Endothelial cell of umbilical vein (primary cell): ENCODE measurements around the gene GALNT2. TPM values are rescaled to one million over a fixed set of nuclear protein-coding genes. Genes with fewer than 3 reads are reported as not detected.

Source experiments
- BruUV-seq: library from RNA; stranded (reverse); fragments of 400-500 nt; replicated peaks from 2 replicates; lab custom pipeline; 2021; lab: Mats Ljungman, UMichigan
- CTCF ChIA-PET: fragments of 300-600, 350-600 bp; sonication (Branson Sonifier 250); formaldehyde crosslinking; loops from one replicate; lab custom pipeline; 2021; ENCODE audit warnings: antibody characterized with exemption, inconsistent platforms; lab: Charles Lee
- POLR2A ChIA-PET: fragments of 300-600, 350-600 bp; sonication (Branson Sonifier 250); formaldehyde crosslinking; loops from one replicate; lab custom pipeline; 2021; ENCODE audit warnings: antibody characterized with exemption, inconsistent platforms; lab: Charles Lee
- DNase-seq: peaks from one replicate; pipeline ENCODE4 v3.0.0-alpha.2; 2011; ENCODE audit warnings: low read depth, low spot score
- FAIRE-seq: peaks from 2 replicates; lab custom pipeline; 2011; peaks lifted over from hg19 to GRCh38; lab: Jason Lieb, UNC
- H2AFZ ChIP-seq: 2 replicates; pipeline ENCODE4 v1.6.0; 2012; ENCODE audit warnings: low read depth, low read length, control low read depth, inconsistent platforms
- H3K27ac ChIP-seq: 2 replicates; pipeline ENCODE4 v1.5.1; 2011; ENCODE audit warnings: low read depth, mild to moderate bottlenecking, control low read depth, low read length, moderate library complexity; ENCODE audit not compliant: insufficient read depth
- H3K27me3 ChIP-seq, 2 experiments: 2 replicates each; pipeline versions ENCODE4 v1.6.0 to v1.6.1; 2011; ENCODE audit warnings: low read length in 2 of 2, mixed read lengths in 1 of 2; ENCODE audit not compliant: control insufficient read depth in 2 of 2, insufficient read depth in 2 of 2
- H3K36me3 ChIP-seq, 2 experiments: 2 replicates in 1 of 2; 3 replicates in 1 of 2; pipeline ENCODE4 v1.5.1; 2011; ENCODE audit warnings: low read length in 2 of 2, mild to moderate bottlenecking in 1 of 2, moderate library complexity in 1 of 2; ENCODE audit not compliant: control insufficient read depth in 2 of 2, insufficient read depth in 2 of 2; ENCODE audit errors: extremely low read depth in 1 of 2
- H3K4me1 ChIP-seq: 3 replicates; pipeline ENCODE4 v1.5.1; 2011; ENCODE audit warnings: mild to moderate bottlenecking, low read length; ENCODE audit not compliant: control insufficient read depth, insufficient read depth; ENCODE audit errors: extremely low read depth
- H3K4me2 ChIP-seq: 2 replicates; pipeline ENCODE4 v1.6.1; 2011; ENCODE audit warnings: low read length, control low read depth, mixed read lengths; ENCODE audit not compliant: insufficient read depth
- H3K4me3 ChIP-seq, 3 experiments: fragments of 200-600 bp in 1 of 3; sonication (generic), shearing (Covaris generic) in 1 of 3; replicated peaks in 1 of 3; 2 replicates each; pipeline ENCODE4 v1.5.1; 2011 to 2016; ENCODE audit warnings: control low read depth in 3 of 3, low read length in 3 of 3, mild to moderate bottlenecking in 2 of 3, inconsistent platforms in 1 of 3, low read depth in 1 of 3, moderate library complexity in 1 of 3; ENCODE audit not compliant: insufficient read depth in 1 of 3
- H3K79me2 ChIP-seq: 2 replicates; pipeline ENCODE4 v1.6.0; 2012; ENCODE audit warnings: low read length, inconsistent platforms; ENCODE audit not compliant: control insufficient read depth, insufficient read depth
- H3K9ac ChIP-seq: replicated peaks from 2 replicates; pipeline ENCODE3; 2011; ENCODE audit warnings: low read length, control low read depth; ENCODE audit not compliant: insufficient read depth; ENCODE audit errors: extremely low read depth
- H3K9me1 ChIP-seq: replicated peaks from 3 replicates; pipeline ENCODE4 v1.6.0; 2011; ENCODE audit warnings: mild to moderate bottlenecking, low read length; ENCODE audit not compliant: control insufficient read depth, insufficient read depth; ENCODE audit errors: extremely low read depth
- H3K9me3 ChIP-seq: replicated peaks from 2 replicates; pipeline ENCODE4 v1.5.1; 2012; ENCODE audit warnings: low read length, inconsistent platforms; ENCODE audit not compliant: control insufficient read depth, insufficient read depth
- H4K20me1 ChIP-seq: replicated peaks from 2 replicates; pipeline ENCODE3; 2011; ENCODE audit warnings: mild to moderate bottlenecking, low read length; ENCODE audit not compliant: control insufficient read depth, insufficient read depth; ENCODE audit errors: extremely low read depth
- CTCF ChIP-seq, 2 donors: IDR thresholded peaks; 1 replicate in 1 of 2; 2 replicates in 1 of 2; pipeline ENCODE4 v1.5.1; 2011; ENCODE audit warnings: low read length in 2 of 2, mild to moderate bottlenecking in 2 of 2, moderate library complexity in 2 of 2, control low read depth in 1 of 2, inconsistent platforms in 1 of 2, low read depth in 1 of 2; ENCODE audit not compliant: insufficient read depth in 1 of 2; ENCODE audit errors: extremely low read depth in 1 of 2
- EZH2 ChIP-seq: IDR thresholded peaks from 2 replicates; pipeline ENCODE4 v1.6.1; 2012; ENCODE audit warnings: borderline replicate concordance, low read depth, mild to moderate bottlenecking, moderate library complexity, low read length, inconsistent platforms; ENCODE audit not compliant: severe bottlenecking
- FOS ChIP-seq: IDR thresholded peaks from 2 replicates; pipeline ENCODE4 v1.6.1; 2011; ENCODE audit warnings: mild to moderate bottlenecking, low read length, moderate library complexity, borderline replicate concordance; ENCODE audit not compliant: insufficient read depth
- GATA2 ChIP-seq: IDR thresholded peaks from 2 replicates; pipeline ENCODE4 v1.7.0; 2011; ENCODE audit warnings: low read depth, mild to moderate bottlenecking, moderate library complexity, mixed read lengths, low read length; ENCODE audit not compliant: insufficient read length, insufficient read depth
- JUN ChIP-seq: IDR thresholded peaks from 2 replicates; pipeline ENCODE4 v1.6.1; 2011; ENCODE audit warnings: borderline replicate concordance, low read depth; ENCODE audit not compliant: insufficient read length, insufficient read depth
- MAX ChIP-seq: IDR thresholded peaks from 2 replicates; pipeline ENCODE4 v1.6.1; 2011; ENCODE audit not compliant: insufficient read depth, insufficient read length
- MYC ChIP-seq: IDR thresholded peaks from one replicate; pipeline ENCODE4 v1.6.1; 2011; ENCODE audit warnings: mild to moderate bottlenecking, low read depth, low read length
- POLR2A ChIP-seq: IDR thresholded peaks from 2 replicates; pipeline ENCODE4 v1.6.1; 2012; ENCODE audit warnings: low read depth, mild to moderate bottlenecking, control low read depth, low read length
- POLR2AphosphoS5 ChIP-seq: IDR thresholded peaks from 2 replicates; pipeline ENCODE4 v1.6.1; 2012; ENCODE audit warnings: low read depth, mild to moderate bottlenecking, control low read depth, low read length, moderate library complexity; ENCODE audit not compliant: insufficient read depth
- dilution Hi-C: fragments of 300-500 bp; cut with MboI; formaldehyde crosslinking; loops from one replicate; pipeline ENCODE4 v1.15.0; 2019; ENCODE audit warnings: low sequenced_read_pairs; ENCODE audit not compliant: extremely low pct_ligation_motif_present
- intact Hi-C: fragments of 100-400 bp; cut with micrococcal nuclease; formaldehyde crosslinking; loops from one replicate; pipeline ENCODE4 v1.10.0; 2022
- polyA plus RNA-seq, 4 experiments: library from polyadenylated mRNA; depleted of rRNA in 3 of 4; stranded (reverse) in 3 of 4; unstranded in 1 of 4; fragments of >200 nt; gene quantifications; 2 replicates each; pipeline versions ENCODE4 v1.2.1 to v1.2.3, GENCODE V29; 2011 to 2012; ENCODE audit warnings: missing spikeins in 1 of 4
- total RNA-seq: library from RNA; stranded (reverse); gene quantifications from 2 replicates; pipeline ENCODE4 v1.2.3, GENCODE V29; 2021

Gene GALNT2
- total and polyA plus RNA-seq, 2 donors (not counting 3 experiments of a cell fraction or from before 2014, with no cell fraction given), result 56.3 to 77.5 TPM

- no peak overlapping the region for H2AFZ ChIP-seq
- intact Hi-C loops, result loop anchor here (5.0 kb wide), 1 partner anchor 439 kb away; no protein-coding TSS in a partner anchor
- no peak overlapping the region for H3K27ac ChIP-seq
- H3K9me1 ChIP-seq, result no peaks in the 10 kb centered on the region
- no peaks in the 10 kb centered on the region for H3K9me3 ChIP-seq
- no TSS peak for BruUV-seq
- FAIRE-seq, result no peak
- dilution Hi-C loops, result no loop called here
- no peaks in the 10 kb centered on the region for H3K27me3 ChIP-seq
- H3K4me3 ChIP-seq, result no peak overlapping the region
- H3K36me3 ChIP-seq, result no peaks in the 10 kb centered on the region
- H3K9ac ChIP-seq, result no peak overlapping the region
- H3K4me1 ChIP-seq, result peaks cover 21% of the 10 kb centered on the region
- CTCF ChIA-PET, result interaction anchor here (1.4 kb wide), 1 partner anchor 11 kb away, joined by 3 read pairs; no protein-coding TSS in a partner anchor
- no peak for DNase-seq
- POLR2A ChIA-PET, result no interaction called here
- H4K20me1 ChIP-seq, result no peaks in the 10 kb centered on the region
- TF ChIP-seq FOS (no peak), MYC (no peak), POLR2A (no peak), CTCF (IDR thresholded peaks at IDR 0.05; ENCODE audit: extremely low read depth in 1 of 2, insufficient read depth in 1 of 2, low read depth in 1 of 2, low read length in 2 of 2) (no peak), JUN (no peak), GATA2 (no peak), EZH2 (no peak), MAX (no peak), POLR2AphosphoS5 (no peak)
- H3K4me2 ChIP-seq, result no peak overlapping the region
- peaks cover 6% of the 10 kb centered on the region for H3K79me2 ChIP-seq
These were observed 33.9 kb downstream of the GALNT2 start for GRCh38 chr1:230100932-230101331.
